ENCODE data around the gene THAP9. TPM values are rescaled to one million over a fixed set of nuclear protein-coding genes. Genes with fewer than 3 reads are reported as not detected.

The THAP9 gene
- polyA plus RNA-seq, 1 donor from 2014 or later = 11.7 TPM

DNA sequence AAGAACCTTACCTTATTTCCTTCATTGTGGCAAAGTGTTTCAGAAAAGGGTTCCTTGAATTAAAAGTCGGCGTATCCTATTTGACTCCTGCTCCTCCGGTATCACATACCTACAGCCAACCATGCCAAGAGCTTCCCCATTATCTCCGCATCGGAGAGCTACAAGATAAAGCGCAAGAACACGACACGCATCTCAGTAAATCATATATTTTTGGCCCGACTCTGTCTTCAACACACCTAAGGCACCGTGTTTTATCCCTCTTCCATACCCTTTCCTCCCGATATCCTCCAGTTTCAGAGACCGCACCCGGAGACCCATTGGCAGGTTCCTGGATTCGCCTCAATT is 497 bp upstream of the THAP9 start:
- no peaks in the 10 kb centered on the region for H3K9me3 ChIP-seq (ENCODE audit: low read length)
- peak overlapping the region; percentile 87 for H2AFZ ChIP-seq (ENCODE audit: low read depth, low read length)
- no peaks in the 10 kb centered on the region for H3K9me2 ChIP-seq (ENCODE audit: insufficient read depth, low read length)
- no peaks in the 10 kb centered on the region for H3K27me3 ChIP-seq (ENCODE audit: insufficient read depth, low read depth, low read length)
- peak overlapping the region; percentile 87 for H3K9ac ChIP-seq (ENCODE audit: low read length)
- H3K4me2 ChIP-seq (ENCODE audit: low read length) = peak overlapping the region; percentile 84
- peak overlapping the region; percentile 73 for H3K4me3 ChIP-seq (ENCODE audit: low read length)
- TF ChIP-seq EP300 (conservative IDR thresholded peaks at IDR 0.05; ENCODE audit: poor library complexity, severe bottlenecking) (no peak), SMC3 (conservative IDR thresholded peaks at IDR 0.05; ENCODE audit: poor library complexity) (peak; percentile 9), RAD21 (conservative IDR thresholded peaks at IDR 0.05) (peak; percentile 38), POLR2AphosphoS5 (IDR thresholded peaks at IDR 0.05) (no peak), EZH2 (IDR thresholded peaks at IDR 0.05; ENCODE audit: borderline replicate concordance, insufficient read depth, low read length, poor library complexity, severe bottlenecking) (no peak)
- no peaks in the 10 kb centered on the region for H3K36me3 ChIP-seq (ENCODE audit: insufficient read depth, low read length)
- no peaks in the 10 kb centered on the region for H4K20me1 ChIP-seq (ENCODE audit: insufficient read depth)
- H3K27ac ChIP-seq (ENCODE audit: low read length) = peak overlapping the region; percentile 95
- H3F3A ChIP-seq (ENCODE audit: insufficient read depth, low read length, poor library complexity, severe bottlenecking) = no peaks in the 10 kb centered on the region
- peaks cover 59% of the 10 kb centered on the region for H3K79me2 ChIP-seq (replicated peaks; ENCODE audit: insufficient read depth, low read length)

DNA sequence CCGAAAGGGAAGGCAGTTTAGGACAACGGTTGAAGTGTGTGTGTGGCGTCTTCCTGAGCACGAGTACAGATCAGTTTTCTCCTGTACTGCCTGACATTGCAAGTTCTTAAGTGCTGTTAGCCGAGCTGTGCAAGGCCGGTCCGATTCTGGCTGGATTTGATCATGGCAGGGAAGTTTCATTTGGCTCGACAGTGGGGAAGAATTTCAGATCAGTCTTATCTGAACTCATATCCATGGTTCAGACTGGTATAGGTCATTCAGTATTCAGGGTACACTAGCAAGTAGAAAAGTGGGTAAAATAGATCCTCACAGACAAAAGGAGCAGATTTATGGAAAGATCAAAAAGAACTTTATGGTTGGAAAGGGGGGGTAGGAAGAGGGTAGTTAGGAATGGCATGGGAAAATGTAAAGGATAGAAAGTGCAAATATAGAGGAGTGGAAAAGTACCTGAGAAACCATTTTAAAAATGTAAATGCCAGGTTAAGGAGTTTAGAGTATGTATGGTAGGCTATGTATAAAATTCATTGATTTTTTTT is 716 bp downstream of the THAP9 start:
- H4K20me1 ChIP-seq (ENCODE audit: insufficient read depth) = no peaks in the 10 kb centered on the region
- H3K4me2 ChIP-seq (ENCODE audit: low read length) = peak overlapping the region; percentile 81
- H3F3A ChIP-seq (ENCODE audit: insufficient read depth, low read length, poor library complexity, severe bottlenecking) = no peaks in the 10 kb centered on the region
- H3K9ac ChIP-seq (ENCODE audit: low read length) = peak overlapping the region; percentile 87
- no peaks in the 10 kb centered on the region for H3K9me2 ChIP-seq (ENCODE audit: insufficient read depth, low read length)
- H3K4me3 ChIP-seq (ENCODE audit: low read length) = peak overlapping the region; percentile 73
- peak overlapping the region; percentile 95 for H3K27ac ChIP-seq (ENCODE audit: low read length)
- TF ChIP-seq MXI1 (conservative IDR thresholded peaks at IDR 0.05; ENCODE audit: poor library complexity, severe bottlenecking) (no peak), RAD21 (conservative IDR thresholded peaks at IDR 0.05) (peak; percentile 37), EP300 (conservative IDR thresholded peaks at IDR 0.05; ENCODE audit: poor library complexity, severe bottlenecking) (no peak)
- H3K79me2 ChIP-seq (replicated peaks; ENCODE audit: insufficient read depth, low read length) = peaks cover 51% of the 10 kb centered on the region
- no peaks in the 10 kb centered on the region for H3K27me3 ChIP-seq (ENCODE audit: insufficient read depth, low read depth, low read length)
- no peaks in the 10 kb centered on the region for H3K36me3 ChIP-seq (ENCODE audit: insufficient read depth, low read length)
- peak overlapping the region; percentile 74 for H2AFZ ChIP-seq (ENCODE audit: low read depth, low read length)
- no peaks in the 10 kb centered on the region for H3K9me3 ChIP-seq (ENCODE audit: low read length)

DNA sequence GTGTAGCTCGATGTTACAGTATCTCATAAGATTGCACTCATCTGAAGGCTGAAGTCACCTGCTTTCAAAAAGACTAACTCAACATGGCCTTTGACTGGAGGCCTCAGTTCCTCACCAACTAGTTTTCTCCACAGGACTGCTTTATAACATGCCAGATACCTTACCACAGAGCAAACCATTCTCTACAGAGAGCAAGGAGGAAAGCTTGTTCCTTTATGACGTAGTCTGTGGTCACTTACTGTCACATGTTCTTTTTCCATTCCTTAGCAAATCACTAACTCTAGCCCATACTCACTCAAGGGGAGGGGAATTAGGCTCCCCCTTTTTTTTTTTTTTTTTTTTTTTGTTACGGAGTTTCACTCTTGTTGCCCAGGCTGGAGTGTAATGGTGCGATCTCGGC is 3.2 kb downstream of the THAP9 start:
- Histone ChIP-seq H3K79me2 (replicated peaks; ENCODE audit: insufficient read depth, low read length) (peaks cover 27% of the 10 kb centered on the region), H3K27me3 (ENCODE audit: insufficient read depth, low read depth, low read length) (no peaks in the 10 kb centered on the region)

More for the DNA sequence above, 3.2 kb downstream of the THAP9 start:
- Histone ChIP-seq H3K9me3 (ENCODE audit: low read length) (no peaks in the 10 kb centered on the region), H3K4me2 (ENCODE audit: low read length) (no peak overlapping the region), H3F3A (ENCODE audit: insufficient read depth, low read length, poor library complexity, severe bottlenecking) (no peaks in the 10 kb centered on the region), H3K9ac (ENCODE audit: low read length) (no peak overlapping the region), H4K20me1 (ENCODE audit: insufficient read depth) (no peaks in the 10 kb centered on the region), H3K4me3 (ENCODE audit: low read length) (no peak overlapping the region), H3K9me2 (ENCODE audit: insufficient read depth, low read length) (no peaks in the 10 kb centered on the region), H3K36me3 (ENCODE audit: insufficient read depth, low read length) (no peaks in the 10 kb centered on the region), H3K27ac (ENCODE audit: low read length) (no peak overlapping the region), H2AFZ (ENCODE audit: low read depth, low read length) (no peak overlapping the region)
- no peak for TF ChIP-seq MXI1 (conservative IDR thresholded peaks at IDR 0.05; ENCODE audit: poor library complexity, severe bottlenecking)
- no peak for TF ChIP-seq POLR2AphosphoS5 (IDR thresholded peaks at IDR 0.05)
- TF ChIP-seq SMC3 (conservative IDR thresholded peaks at IDR 0.05; ENCODE audit: poor library complexity) = no peak
- no peak for TF ChIP-seq CTCF (IDR thresholded peaks at IDR 0.05; ENCODE audit: poor library complexity, severe bottlenecking)
- no peak for TF ChIP-seq EZH2 (IDR thresholded peaks at IDR 0.05; ENCODE audit: borderline replicate concordance, insufficient read depth, low read length, poor library complexity, severe bottlenecking)
- TF ChIP-seq TAF1 (IDR thresholded peaks at IDR 0.05; ENCODE audit: low read depth) = no peak
- TF ChIP-seq, protein P1, sequence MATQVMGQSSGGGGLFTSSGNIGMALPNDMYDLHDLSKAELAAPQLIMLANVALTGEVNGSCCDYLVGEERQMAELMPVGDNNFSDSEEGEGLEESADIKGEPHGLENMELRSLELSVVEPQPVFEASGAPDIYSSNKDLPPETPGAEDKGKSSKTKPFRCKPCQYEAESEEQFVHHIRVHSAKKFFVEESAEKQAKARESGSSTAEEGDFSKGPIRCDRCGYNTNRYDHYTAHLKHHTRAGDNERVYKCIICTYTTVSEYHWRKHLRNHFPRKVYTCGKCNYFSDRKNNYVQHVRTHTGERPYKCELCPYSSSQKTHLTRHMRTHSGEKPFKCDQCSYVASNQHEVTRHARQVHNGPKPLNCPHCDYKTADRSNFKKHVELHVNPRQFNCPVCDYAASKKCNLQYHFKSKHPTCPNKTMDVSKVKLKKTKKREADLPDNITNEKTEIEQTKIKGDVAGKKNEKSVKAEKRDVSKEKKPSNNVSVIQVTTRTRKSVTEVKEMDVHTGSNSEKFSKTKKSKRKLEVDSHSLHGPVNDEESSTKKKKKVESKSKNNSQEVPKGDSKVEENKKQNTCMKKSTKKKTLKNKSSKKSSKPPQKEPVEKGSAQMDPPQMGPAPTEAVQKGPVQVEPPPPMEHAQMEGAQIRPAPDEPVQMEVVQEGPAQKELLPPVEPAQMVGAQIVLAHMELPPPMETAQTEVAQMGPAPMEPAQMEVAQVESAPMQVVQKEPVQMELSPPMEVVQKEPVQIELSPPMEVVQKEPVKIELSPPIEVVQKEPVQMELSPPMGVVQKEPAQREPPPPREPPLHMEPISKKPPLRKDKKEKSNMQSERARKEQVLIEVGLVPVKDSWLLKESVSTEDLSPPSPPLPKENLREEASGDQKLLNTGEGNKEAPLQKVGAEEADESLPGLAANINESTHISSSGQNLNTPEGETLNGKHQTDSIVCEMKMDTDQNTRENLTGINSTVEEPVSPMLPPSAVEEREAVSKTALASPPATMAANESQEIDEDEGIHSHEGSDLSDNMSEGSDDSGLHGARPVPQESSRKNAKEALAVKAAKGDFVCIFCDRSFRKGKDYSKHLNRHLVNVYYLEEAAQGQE (IDR thresholded peaks at IDR 0.05; ENCODE audit: borderline replicate concordance) = no peak
- TF ChIP-seq RAD21 (conservative IDR thresholded peaks at IDR 0.05) = no peak
- no peak for TF ChIP-seq EP300 (conservative IDR thresholded peaks at IDR 0.05; ENCODE audit: poor library complexity, severe bottlenecking)
